Neural progenitor cell (in vitro differentiated cells): ENCODE measurements around the gene ITPR1. TPM values are rescaled to one million over a fixed set of nuclear protein-coding genes. Genes with fewer than 3 reads are reported as not detected.

ENCODE experiments used
- DNase-seq: peaks from one replicate; pipeline ENCODE4 v3.0.0-alpha.2; 2016; ENCODE audit warnings: low spot score
- H2AFZ ChIP-seq: fragments of 200-600 bp; sonication (generic); replicated peaks from 2 replicates; pipeline ENCODE4 v1.6.1; 2016; ENCODE audit warnings: antibody characterized with exemption
- H3F3A ChIP-seq: fragments of 200-600 bp; sonication (generic); 2 replicates; pipeline ENCODE4 v1.6.1; 2016; ENCODE audit warnings: antibody characterized with exemption, low read depth
- H3K27ac ChIP-seq: fragments of 200-600 bp; sonication (generic); 2 replicates; pipeline ENCODE4 v1.5.1; 2016; ENCODE audit warnings: mild to moderate bottlenecking
- H3K27me3 ChIP-seq: fragments of 200-600 bp; sonication (generic); 2 replicates; pipeline ENCODE4 v1.6.1; 2016; ENCODE audit warnings: mild to moderate bottlenecking, moderate library complexity
- H3K36me3 ChIP-seq: fragments of 200-600 bp; sonication (generic); 2 replicates; pipeline ENCODE4 v1.5.1; 2016
- H3K4me1 ChIP-seq: fragments of 200-600 bp; sonication (generic); 2 replicates; pipeline ENCODE4 v1.6.1; 2016; ENCODE audit warnings: mixed run types
- H3K4me2 ChIP-seq: fragments of 200-600 bp; sonication (generic); 2 replicates; pipeline ENCODE4 v1.6.1; 2016
- H3K4me3 ChIP-seq: fragments of 200-600 bp; sonication (generic); 2 replicates; pipeline ENCODE4 v1.5.1; 2016
- H3K79me2 ChIP-seq: fragments of 200-600 bp; sonication (generic); 2 replicates; pipeline ENCODE4 v1.6.1; 2016; ENCODE audit warnings: low read depth
- H3K9ac ChIP-seq: fragments of 200-600 bp; sonication (generic); 2 replicates; pipeline ENCODE4 v1.6.1; 2016
- H3K9me3 ChIP-seq: fragments of 200-600 bp; sonication (generic); 2 replicates; pipeline ENCODE4 v1.5.1; 2016; ENCODE audit warnings: low read depth
- H4K20me1 ChIP-seq: fragments of 200-600 bp; sonication (generic); 2 replicates; pipeline ENCODE4 v1.6.1; 2016; ENCODE audit warnings: low read depth
- H3K27ac Mint-ChIP-seq: 3 replicates; pipeline ENCODE4 v1.8.0; 2021; ENCODE audit warnings: mixed read lengths
- H3K27me3 Mint-ChIP-seq: 2 replicates; pipeline ENCODE4 v1.8.0; 2022; ENCODE audit warnings: low read depth, mild to moderate bottlenecking, inconsistent platforms, moderate library complexity, mixed read lengths; ENCODE audit not compliant: insufficient read depth
- H3K36me3 Mint-ChIP-seq: 3 replicates; pipeline ENCODE4 v1.8.0; 2021; ENCODE audit warnings: mixed read lengths
- H3K4me1 Mint-ChIP-seq: 3 replicates; pipeline ENCODE4 v1.8.0; 2021; ENCODE audit warnings: mixed read lengths
- H3K4me3 Mint-ChIP-seq: 3 replicates; pipeline ENCODE4 v1.8.0; 2021; ENCODE audit warnings: mild to moderate bottlenecking, moderate library complexity, mixed read lengths
- H3K9me3 Mint-ChIP-seq: 3 replicates; pipeline ENCODE4 v1.8.0; 2020; ENCODE audit warnings: mixed read lengths
- CTCF ChIP-seq: fragments of 200-600 bp; sonication (generic); IDR thresholded peaks from 2 replicates; pipeline ENCODE4 v1.5.1; 2017; ENCODE audit warnings: antibody characterized with exemption, mild to moderate bottlenecking
- EZH2 ChIP-seq: fragments of 200-600 bp; sonication (generic); IDR thresholded peaks from 2 replicates; pipeline ENCODE4 v1.6.1; 2017; ENCODE audit warnings: antibody characterized with exemption, mild to moderate bottlenecking, moderate library complexity
- EZH2phosphoT487 ChIP-seq: fragments of 200-600 bp; sonication (generic); IDR thresholded peaks from 2 replicates; pipeline ENCODE4 v1.6.1; 2017; ENCODE audit warnings: antibody characterized with exemption
- total RNA-seq: library from RNA; depleted of rRNA; stranded (reverse); fragments of >200 nt; gene quantifications from 2 replicates; pipeline ENCODE4 v1.2.3, GENCODE V29; 2015; ENCODE audit warnings: low replicate concordance

The ITPR1 gene
- total RNA-seq, 1 donor from 2014 or later, result 5.0 TPM

DNA sequence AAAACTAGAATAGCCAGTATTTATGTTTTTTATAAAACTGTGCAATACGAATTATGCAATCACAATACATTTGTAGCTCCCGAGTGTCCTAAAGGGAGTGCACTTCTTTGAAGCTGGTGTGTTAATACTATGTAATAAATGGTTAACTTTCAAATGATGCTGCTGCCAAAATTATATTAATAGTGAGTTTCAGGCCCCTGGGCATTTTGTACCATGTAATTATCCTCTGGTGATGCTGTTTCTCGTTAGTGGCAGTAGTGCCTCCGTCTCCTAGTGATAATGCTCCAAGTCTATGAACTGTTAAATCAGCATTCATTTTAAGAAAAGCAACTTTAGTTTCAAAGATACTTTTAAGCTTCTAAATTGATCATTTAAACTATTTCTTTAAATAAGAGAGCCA lies 353.4 kb downstream of the ITPR1 start:
- Mint-ChIP-seq H3K27me3 (no peaks in the 10 kb centered on the region), H3K36me3 (no peaks in the 10 kb centered on the region), H3K4me1 (peaks cover 9% of the 10 kb centered on the region), H3K27ac (no peak overlapping the region), H3K4me3 (no peak overlapping the region), H3K9me3 (no peaks in the 10 kb centered on the region)
- H3K79me2 ChIP-seq, result no peaks in the 10 kb centered on the region
- H4K20me1 ChIP-seq, result no peaks in the 10 kb centered on the region
- no peak overlapping the region for H3K27ac ChIP-seq
- H3K4me3 ChIP-seq, result no peak overlapping the region
- H3K36me3 ChIP-seq, result no peaks in the 10 kb centered on the region
- no peaks in the 10 kb centered on the region for H3F3A ChIP-seq
- no peak overlapping the region for H2AFZ ChIP-seq
- TF ChIP-seq EZH2phosphoT487 (no peak), CTCF (no peak), EZH2 (no peak)
- no peaks in the 10 kb centered on the region for H3K9me3 ChIP-seq
- no peak for DNase-seq
- H3K27me3 ChIP-seq, result no peaks in the 10 kb centered on the region
- H3K4me1 ChIP-seq, result no peaks in the 10 kb centered on the region
- no peak overlapping the region for H3K4me2 ChIP-seq
- H3K9ac ChIP-seq, result no peak overlapping the region

- TF ChIP-seq CTCF, result no peak
- no peak for TF ChIP-seq EZH2phosphoT487
- TF ChIP-seq EZH2, result no peak
- H3K27ac Mint-ChIP-seq, result no peak overlapping the region
These were observed 355.2 kb downstream of the ITPR1 start for GRCh38 chr3:4848176-4848825.

GRCh38 chr3:4849136-4849535 lies 356.0 kb downstream of the ITPR1 start:
- H3K27ac ChIP-seq, result no peak overlapping the region
- no peak overlapping the region for H3K4me2 ChIP-seq
- H3K9me3 Mint-ChIP-seq, result no peaks in the 10 kb centered on the region
- no peak overlapping the region for H2AFZ ChIP-seq
- no peaks in the 10 kb centered on the region for H3F3A ChIP-seq
- no peaks in the 10 kb centered on the region for H3K79me2 ChIP-seq
- peaks cover 9% of the 10 kb centered on the region for H3K4me1 Mint-ChIP-seq
- H3K4me3 Mint-ChIP-seq, result no peak overlapping the region
- no peaks in the 10 kb centered on the region for H4K20me1 ChIP-seq
- H3K36me3 ChIP-seq, result no peaks in the 10 kb centered on the region
- H3K27ac Mint-ChIP-seq, result no peak overlapping the region
- H3K4me3 ChIP-seq, result no peak overlapping the region
- H3K36me3 Mint-ChIP-seq, result no peaks in the 10 kb centered on the region
- no peak for TF ChIP-seq EZH2
- TF ChIP-seq EZH2phosphoT487, result no peak
- no peak for TF ChIP-seq CTCF
- H3K9ac ChIP-seq, result no peak overlapping the region
- no peak for DNase-seq
- H3K27me3 Mint-ChIP-seq, result no peaks in the 10 kb centered on the region
- no peaks in the 10 kb centered on the region for H3K9me3 ChIP-seq
- H3K27me3 ChIP-seq, result no peaks in the 10 kb centered on the region
- H3K4me1 ChIP-seq, result no peaks in the 10 kb centered on the region

More at GRCh38 chr3:4848176-4848825, 355.2 kb downstream of the ITPR1 start:
- Histone ChIP-seq H3K4me1 (no peaks in the 10 kb centered on the region), H3K9ac (no peak overlapping the region), H3K4me3 (no peak overlapping the region), H2AFZ (no peak overlapping the region), H3K36me3 (no peaks in the 10 kb centered on the region), H4K20me1 (no peaks in the 10 kb centered on the region), H3K4me2 (no peak overlapping the region), H3K79me2 (no peaks in the 10 kb centered on the region), H3K27me3 (no peaks in the 10 kb centered on the region), H3K27ac (no peak overlapping the region), H3K9me3 (no peaks in the 10 kb centered on the region), H3F3A (no peaks in the 10 kb centered on the region)
- Mint-ChIP-seq H3K4me3 (no peak overlapping the region), H3K27me3 (no peaks in the 10 kb centered on the region), H3K36me3 (no peaks in the 10 kb centered on the region), H3K9me3 (no peaks in the 10 kb centered on the region), H3K4me1 (peaks cover 9% of the 10 kb centered on the region)
- no peak for DNase-seq
